Activated CD4-positive, CD25-positive, alpha-beta regulatory T cell treated with anti-CD3 and anti-CD28 coated beads, Interleukin-2, amount 50 U/mL, for 72 hours (primary cell): ENCODE results near the gene AFDN.

Experiments
- DNase-seq: peaks from one replicate; pipeline ENCODE4 v3.0.0; 2021

The AFDN gene

DNA sequence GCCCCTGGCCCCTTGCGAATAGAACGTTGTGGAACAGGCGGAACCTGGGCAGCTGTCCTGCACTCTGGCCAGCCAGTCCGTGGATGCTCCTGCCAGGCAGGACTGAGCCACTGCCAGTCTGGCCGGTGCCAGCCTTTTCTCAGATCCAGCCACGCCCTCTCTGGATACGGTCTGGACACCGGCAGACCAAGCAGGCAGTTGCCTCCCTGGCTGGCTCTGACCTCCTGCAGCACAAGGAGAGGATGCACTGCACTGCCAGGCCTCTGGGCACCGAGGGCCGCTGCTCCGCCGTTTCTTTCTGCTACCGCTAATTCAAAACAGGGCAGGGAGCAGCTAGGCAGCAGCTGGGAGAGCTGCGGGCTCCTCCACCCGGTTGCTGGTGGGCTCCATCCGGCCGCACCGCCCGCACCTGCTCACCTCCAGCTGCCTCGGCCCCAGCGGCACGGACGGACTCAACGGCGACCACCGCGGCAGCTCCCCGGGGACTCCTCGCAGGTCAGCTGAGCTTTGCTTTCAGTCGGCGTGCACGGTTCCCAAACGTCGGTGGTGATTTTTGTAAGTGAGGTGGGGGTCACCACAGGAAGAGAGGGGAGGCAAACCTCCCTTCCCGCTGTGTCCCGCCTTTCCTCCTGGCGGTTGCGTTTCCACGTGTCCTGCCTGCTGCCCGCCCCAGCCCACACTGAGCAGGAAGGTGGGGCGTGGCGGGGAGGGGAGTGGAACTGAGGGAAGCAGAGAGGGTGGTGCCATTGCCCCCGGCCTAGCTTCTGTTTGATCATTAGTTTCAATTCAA is 30.3 kb upstream of the AFDN start:
- no peak for DNase-seq

DNA sequence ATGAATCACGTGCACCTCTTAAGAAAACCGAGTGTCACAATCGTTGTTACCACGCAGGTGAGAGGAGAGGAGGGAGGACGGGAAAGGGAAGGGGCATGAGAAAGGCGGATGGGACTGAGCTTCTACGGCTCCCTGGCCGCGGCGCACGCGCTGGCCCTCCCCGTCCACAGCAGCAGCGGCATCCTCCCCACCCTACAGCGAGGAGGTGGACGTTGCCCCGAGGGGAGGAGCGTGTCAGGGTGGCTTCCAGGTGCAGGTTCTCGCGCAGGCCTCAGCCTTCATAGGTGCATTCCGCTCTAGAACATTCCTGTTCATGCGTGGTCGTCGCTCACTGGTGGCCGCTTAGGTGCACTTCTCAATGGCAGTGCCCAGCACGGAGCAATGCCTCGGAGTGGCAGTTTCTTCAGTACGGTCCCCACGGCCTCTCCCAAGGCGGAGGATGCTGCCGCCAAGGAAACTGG is 29.7 kb upstream of the AFDN start:
- no peak for DNase-seq

DNA sequence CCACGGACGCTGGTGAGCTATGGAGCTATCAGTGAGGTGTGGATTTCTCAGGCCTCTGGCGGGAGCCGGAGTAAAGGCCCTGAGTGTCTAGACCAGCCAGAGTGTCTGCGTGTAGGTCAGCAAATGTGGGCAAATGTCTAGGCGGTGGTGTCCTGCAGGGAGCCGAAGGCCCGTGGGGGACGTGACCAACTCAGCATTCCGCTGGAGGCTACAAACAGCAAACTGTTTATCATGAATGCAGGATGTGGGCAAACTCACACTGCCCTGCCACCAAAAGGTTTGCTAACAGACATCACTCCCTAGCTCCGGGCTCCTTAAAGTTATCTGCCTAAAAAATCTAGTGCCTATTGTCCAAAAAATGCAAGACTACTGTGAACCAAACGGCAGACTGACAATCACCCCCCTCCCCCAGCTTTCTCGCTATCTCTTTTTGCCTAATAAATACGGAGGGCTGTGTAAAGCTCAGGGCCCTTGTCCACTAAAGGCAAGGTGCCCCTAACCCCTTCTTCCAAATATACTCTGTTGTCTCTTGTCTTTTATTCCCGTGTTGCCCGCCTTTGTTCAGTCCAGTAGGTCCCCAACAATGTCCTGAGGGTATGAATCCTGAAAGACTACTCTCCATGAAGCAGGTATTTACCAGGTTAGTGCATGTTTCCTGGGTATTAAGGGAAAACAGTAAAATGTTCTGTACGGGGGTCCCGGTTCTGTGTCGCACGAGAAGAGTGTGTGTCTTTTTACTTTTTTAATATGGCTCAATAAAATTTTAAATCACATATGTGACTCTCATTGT is 29.0 kb upstream of the AFDN start:
- no peak for DNase-seq

DNA sequence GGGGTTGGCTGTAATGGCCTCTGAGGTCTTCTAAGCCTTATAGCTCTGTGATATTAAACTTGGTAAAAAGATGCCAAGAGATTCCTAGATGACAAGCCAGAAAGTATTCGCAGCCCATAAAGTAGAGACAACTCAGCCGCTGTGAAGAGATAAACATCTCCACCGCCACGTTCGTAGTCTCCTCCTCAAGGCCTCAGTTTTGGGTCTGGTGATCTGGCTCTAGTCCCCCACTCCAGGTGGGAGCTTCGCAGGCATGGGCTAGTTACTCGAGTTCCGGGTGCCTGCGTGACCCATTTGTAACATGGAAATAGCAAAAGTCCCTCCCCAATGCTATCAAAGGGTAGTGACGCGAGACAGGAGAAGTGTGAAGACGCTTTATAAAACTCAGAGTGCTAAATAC is 28.3 kb upstream of the AFDN start:
- no peak for DNase-seq

DNA sequence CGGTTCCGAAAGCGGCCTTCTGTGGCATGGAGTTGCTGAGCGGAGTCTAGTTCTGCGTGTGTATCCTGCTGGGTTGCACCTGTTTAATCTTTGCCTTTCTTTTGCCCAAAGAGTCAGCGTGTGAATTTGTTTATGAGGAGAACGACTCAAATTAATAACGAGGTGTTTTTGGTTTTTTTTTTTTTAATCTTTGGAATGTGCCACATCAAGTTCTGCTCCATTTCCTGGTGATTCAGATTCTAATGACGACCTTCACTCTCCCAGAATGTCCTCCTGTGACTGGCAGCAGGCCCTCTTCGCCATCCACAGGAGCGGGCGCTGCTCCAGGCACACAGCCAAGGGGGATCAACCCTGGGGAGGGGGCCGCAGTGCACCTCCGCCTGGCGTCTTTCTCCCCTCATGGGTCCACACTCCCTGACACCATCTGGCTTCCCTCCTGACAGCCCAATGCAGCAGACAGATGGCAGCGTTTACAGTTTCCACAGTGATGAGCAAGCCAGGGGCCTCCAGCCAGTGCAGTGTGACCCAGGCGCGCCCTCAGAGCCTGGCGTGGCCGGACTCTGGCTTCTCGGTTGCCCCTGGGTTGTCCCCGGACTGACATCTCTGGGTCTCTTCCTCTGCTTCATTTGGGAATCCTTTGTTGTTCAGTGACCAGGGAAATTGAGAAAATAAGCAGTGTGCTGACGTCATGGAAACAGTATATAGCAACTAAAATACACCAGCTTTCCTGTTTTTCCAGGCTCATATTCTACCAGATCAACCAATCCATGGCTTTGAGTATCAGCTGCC is 27.5 kb upstream of the AFDN start:
- no peak for DNase-seq

DNA sequence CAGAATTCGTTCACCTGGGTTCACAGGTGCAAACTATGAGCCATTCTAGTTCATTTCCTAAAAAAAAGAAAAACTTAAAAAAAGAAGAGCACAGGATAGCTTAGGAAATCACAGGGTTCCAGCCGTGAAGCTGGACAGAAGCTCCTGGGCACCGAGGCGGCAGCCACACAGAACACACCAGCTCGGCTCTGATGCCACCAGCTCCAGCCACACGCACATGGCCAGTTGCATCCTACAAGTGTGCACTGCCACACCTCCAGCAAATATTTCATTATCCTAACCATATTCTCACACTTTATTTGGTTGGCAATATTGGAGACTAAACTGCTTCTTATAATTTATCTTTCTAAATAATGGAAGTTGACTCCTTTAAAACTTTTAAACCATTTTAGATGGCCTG is 26.2 kb upstream of the AFDN start:
- DNase-seq = no peak

DNA sequence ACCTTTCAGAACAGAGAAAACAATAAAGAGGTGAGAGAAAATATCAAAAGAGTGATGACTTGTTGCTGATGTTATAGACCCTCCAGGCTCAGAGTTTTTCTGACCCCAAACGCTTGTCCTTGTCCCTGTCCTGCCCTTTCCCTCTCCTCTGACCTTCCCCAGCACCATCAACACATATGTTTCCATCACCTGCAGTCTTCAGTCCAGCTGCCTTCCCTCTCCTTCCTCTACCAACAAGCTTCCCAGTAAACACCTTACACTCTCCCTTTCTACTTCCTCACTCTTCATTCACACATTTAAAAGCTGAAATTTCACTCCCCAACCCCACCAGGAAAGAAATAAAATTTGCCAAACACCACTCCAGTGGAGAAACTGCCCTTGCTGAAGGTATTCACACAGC is 25.4 kb upstream of the AFDN start:
- no peak for DNase-seq

DNA sequence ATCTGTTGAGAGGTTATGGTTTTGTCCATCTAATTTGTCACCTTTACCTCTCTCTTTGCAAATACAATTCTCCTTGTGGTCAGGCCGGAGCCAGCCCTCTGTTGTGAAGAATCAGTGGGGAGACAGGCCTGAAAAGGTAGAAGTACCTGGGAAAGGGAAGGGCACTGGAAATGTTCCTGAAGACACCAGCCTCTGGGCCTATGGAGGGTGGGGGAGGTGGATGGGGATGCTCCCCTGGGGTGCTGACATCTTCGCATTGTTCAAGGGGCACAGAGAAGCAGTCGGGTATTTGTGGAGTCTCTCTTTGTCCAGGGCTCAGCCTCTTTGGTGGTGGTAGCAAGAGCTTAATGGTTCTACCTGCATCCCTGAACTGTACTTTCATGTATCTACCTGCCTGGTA is 24.4 kb upstream of the AFDN start:
- no peak for DNase-seq

DNA sequence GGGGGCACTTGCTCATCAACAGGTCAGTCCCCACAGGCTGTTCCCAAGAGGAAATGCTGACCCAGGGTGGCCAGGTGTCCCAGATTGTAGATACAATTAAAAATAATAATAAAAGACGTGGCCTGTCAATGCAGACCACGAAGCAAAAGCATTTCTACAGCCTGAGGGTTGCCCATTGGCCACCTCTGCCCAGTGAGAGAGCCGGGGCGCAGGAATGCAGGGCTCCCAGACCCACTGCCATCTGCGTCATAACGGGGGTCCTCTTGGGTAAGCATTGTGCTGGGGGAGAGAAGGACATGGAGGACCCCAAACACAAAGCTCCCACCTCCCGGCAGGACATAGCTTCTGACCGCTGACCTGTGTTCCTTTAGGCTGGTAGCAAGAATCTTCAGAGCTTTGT is 22.9 kb upstream of the AFDN start:
- no peak for DNase-seq

DNA sequence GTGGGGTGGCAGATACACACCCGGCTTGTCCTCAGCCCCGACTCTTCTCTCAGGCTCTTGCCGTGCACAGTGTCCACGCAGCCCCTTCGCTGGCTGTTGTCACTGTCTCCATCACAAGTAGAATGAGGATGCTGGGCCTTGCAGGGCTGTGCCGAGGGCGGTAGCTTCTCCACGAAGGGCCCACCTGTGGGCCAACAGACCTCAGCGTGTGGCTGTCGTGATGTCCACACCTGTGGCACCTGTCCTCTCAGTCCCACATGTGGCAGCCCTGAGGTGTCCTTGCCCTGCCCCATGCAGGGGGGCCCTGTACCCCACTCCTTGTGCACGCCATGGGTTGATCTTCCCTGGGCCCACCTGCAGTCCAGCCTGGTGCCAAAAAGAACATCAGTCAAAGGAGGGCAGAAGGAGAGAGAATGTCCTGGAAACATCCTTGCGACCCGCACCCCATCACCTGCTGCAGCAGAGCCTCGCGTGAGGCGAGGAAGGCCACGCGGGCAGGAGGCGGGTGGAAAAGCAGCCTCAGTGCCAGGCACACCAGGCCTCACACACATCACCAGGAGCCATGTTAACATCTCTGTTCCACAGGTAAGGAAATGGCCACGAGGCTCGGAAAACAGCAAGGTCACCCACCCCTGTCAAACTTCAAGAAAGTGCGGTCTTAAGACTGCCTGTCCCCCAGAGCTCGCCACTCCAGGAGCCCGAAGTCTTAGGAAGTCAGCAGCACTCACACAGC is 22.3 kb upstream of the AFDN start:
- no peak for DNase-seq

DNA sequence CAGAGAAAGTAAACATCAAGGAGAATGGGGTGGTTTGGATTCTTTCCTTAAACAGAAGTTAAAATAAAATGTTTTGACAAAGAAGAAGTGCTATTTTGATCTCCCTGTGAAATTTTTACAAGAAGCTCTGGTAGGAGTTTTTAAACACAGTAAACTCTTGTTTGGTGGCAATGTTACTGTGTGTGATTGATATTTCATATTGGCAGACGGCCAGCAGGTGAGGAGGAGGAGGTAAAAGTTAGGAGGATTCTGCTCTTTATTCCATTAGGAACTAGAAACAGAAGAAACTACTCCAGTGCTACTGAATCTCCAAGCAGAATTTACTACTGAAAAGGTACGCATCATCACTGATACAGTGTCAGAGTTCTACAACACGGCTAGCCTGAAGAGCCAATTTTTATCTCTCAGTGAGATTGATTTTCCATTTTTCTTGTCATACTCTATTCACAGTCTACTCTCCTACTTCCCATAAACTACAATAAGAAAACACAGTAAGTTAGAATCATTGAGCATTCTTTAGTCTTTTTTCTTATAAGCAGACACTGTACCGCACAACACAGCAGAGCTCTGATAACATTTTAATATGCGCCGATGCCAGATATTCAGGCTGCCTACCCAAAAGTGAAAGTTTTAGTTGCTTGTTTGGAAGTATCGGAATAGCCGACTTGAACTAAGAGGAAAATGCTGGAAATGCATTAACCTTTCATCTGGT is 21.2 kb upstream of the AFDN start:
- no peak for DNase-seq

DNA sequence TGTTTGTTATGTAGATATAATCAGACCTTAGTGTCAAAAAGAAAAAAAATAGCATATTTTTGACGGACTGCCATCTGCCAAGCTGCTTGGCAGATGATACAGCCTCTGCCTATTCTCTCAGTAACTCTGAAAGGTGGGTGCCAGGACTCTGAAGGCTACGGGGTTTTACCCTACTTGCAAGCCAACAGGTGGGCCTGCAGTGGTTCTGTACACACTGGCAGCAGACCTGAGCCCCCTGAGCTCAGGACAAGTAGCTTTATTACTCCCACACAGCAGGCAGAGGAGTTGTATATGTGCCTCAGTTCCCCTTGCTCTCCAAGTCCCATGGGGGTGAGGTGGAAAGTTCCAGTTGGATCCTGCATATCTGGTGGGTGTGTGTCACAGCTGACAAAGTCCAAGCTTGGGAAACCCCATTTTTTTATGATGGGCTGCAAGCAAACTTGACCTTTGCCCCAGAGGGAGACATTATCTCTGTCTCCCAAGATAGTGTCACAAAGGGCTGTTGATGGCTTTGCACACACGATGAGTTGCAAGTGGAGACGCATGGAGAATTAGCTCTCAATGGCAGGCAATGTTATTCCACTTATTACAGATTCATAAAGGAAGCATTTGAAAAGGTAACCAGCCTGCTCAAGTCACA is 20.5 kb upstream of the AFDN start:
- DNase-seq = no peak

DNA sequence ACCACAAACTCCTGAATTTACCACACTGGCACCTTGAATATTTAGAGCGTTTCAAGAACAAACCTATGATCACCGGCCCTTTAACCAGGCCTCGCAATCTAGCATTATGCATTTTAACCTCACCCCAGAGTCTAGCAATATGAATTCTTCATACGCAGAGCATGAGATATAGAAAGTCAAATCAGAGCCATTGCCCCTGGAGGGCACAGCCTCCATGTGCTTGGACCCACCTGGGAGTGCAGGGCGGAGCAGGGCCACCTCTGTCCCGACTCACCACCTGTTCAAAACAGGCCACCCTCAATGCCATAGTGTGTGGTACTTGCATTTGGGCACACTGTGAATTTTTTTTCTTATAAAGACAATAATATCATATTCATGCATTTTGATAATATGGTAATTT is 19.5 kb upstream of the AFDN start:
- no peak for DNase-seq

DNA sequence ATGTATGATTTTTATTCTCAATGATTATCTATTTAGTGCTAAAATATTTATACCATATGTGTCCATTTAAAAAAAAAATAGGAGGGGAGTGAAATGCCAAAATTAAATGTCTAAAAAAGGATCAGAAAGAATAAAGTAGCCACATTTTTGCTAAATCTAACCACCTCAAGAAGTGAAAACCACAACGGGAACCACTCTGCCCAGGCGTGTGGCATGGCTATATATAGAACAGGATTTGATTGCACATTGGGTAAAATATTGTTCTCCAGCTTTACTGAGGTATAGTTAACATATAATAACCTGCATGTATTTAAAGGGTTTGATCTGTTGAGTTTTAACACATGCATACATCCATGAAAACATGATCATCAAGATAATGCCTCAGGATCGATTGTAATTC is 19.0 kb upstream of the AFDN start:
- DNase-seq = no peak

DNA sequence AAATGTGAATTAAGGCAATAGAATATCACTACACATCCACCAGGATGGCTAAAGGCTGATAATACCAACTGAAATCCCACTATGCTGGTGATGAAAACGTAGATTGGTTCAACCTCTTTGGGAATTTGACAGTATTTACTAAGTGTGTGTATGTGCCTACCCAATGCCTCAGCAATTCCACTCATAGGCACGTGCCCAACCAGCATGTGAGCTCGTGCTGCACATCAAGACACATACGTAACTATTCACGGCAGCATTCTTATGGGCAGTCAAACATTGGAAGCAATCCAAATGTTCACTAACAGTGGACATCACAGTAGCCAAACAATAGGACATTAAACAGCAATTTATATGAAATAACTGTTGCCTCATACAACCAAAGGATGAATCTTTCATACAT is 15.7 kb upstream of the AFDN start:
- DNase-seq = no peak

DNA sequence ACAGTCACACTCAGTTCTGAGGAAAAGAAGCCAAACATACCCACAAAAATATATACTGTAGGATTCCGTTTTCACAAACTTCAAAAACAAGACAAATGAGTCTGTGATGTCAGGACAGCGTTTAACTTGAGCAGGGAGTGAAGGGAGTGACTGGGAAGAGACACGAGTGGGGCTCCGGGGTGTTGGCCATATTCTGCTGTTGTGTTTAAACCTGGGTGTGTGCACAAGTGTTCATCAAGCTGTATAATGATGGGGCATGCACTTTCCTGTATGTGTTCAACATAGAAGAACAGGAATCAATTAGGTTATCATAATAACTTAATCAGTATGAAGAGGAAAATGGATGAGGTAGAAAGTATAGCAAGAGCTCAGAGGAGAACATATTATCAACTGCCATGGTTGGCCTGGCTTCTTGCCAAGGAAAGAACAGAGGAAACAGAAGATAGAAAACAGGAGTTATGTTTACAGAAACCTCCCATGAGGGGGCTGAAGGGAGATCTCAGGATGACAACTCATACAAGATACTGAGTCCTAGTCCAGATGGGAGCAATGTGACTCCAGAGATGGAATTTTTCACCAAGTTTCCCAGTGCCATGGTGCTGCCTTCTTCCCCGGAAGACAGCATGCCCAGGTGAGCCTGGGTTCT is 15.1 kb upstream of the AFDN start:
- no peak for DNase-seq

DNA sequence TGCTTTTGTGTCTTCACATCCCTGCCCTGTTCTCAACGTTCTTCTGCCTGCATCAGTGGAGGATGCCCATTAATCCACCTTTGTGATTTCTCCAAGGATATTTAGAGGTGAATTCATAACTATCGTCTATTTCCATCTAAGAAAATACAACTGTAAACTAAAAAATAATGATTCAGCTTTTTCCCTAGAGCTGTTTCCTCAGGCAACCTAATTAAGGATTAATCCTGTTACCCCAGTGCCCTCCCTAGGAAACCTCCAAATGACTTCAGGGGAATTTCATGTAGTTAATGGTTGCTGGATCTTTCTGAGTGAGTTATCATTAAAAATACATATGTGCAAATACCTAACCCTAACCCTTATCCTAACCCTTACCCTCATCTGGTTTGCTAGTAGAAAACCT is 14.6 kb upstream of the AFDN start:
- no peak for DNase-seq

DNA sequence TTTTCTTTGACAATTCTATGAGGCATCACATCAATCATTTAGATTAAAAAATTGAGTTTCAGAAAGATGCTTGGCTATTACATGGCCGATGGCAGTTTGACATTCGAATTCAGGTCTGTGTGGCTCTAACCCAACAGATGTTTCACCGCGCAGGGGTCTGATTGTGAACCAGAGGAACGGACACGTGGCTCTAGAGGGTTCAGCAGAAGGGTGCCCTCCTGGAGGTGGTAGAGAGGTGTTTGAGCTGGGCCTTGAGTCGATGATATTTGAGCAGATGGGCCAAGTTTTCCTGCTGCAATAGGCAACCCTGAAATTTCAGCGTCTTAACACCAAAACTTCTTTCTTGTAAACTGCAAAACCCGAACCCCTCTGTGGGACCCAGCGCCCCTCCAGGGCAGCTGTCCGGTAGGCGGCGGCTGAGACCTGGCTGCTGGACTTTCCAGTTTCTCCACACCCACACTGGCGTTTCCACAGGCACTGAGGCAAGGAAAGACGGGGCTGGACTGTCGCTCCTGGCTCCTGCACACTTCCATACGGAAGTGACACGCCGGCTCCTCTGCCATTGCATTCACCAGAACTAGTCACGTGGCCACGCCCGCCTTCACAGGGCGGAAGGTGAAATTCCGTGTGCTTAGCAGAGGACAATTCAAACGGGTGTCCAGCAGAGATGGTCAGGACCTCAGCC is 11.3 kb upstream of the AFDN start:
- no peak for DNase-seq

DNA sequence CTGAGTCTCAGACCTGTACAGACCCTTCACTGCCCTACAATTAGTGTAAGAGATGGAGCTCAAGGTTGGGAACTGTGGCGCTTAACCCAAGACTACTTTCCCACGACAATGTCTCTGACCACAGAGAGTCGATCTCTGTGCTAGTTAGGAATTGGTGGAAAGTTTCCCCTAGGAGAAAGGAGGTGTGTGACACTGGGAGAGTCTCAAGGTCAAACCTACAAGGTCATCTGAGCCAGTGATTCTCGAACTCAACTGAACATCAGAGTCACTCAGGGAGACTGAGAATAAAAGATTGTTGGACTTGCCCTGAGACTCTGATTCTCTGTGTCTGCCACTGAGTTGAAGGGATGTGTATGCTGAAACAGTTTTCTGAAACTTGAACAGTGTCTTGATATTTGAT is 9.7 kb upstream of the AFDN start:
- no peak for DNase-seq

DNA sequence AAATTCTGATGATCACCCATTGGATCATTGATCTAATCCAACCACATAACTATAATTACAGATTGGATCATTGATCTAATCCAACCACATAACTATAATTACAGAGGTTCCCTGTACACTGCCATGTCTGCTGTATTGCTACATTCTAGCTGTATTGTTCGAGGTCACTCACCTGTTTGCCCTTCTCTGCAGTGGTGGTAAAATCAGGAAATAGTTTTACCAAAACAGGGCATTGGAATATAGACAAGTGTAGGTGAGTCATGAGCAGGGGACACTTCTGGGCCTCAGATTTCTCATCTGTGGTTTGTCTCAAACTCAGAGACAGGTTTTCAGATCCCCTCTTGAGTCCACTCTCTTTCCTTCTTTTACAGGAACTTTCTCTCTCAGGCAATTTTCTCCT is 9.0 kb upstream of the AFDN start:
- DNase-seq = no peak

DNA sequence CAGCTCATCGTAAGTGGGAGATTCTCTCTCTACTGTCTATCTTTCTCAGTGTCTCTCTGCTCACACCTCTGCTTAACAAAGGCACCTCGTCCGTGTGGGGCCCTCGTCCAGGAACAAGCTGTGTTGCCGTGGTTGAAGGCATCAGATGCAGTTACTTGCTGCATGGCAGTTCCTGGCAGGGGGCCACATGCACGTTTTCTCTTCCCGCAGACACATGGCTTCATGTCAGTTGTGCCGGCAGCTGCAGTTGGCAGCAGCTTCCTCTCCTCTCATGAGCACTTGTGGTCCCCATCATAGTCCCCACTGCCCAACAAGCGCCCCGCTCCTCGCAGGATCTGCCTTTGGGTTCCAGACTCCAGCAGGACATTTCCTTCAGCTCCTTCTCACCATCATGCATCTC is 7.1 kb upstream of the AFDN start:
- no peak for DNase-seq
